ENCODE results near the gene IGFBP4. TPM values are rescaled to one million over a fixed set of nuclear protein-coding genes. Genes with fewer than 3 reads are reported as not detected.
A peak's percentile ranks its signal among the peaks of the same experiment; 100 is the strongest.

IGFBP4 gene
- total and polyA plus RNA-seq, 2 of the 4 experiments (the other 2 are of a cell fraction), result 308 to 1,187 TPM

GRCh38 chr17:40493697-40494096, 50.4 kb downstream of the IGFBP4 start:
- no peaks in the 10 kb centered on the region for H3K36me3 ChIP-seq (ENCODE audit: control insufficient read depth, insufficient read depth, low read length)
- H3K56ac ChIP-seq (ENCODE audit: extremely low read depth, insufficient read depth, low read length), result no peak overlapping the region
- BruUV-seq (replicated peaks), result no TSS peak
- H2AK9ac ChIP-seq (replicated peaks; ENCODE audit: low read depth, low read length, poor library complexity), result no peak overlapping the region
- 80% methylated on average over 2 of the region's 4 CpGs; no CpG with 5 or more reads in 1 of the 2 experiments for WGBS, 2 experiments (ENCODE audit: extremely low coverage in 2 of 2, insufficient read length in 1 of 2)
- peak overlapping the region; percentile 48; the same call in 1 of the 2 replicates for H2BK120ac ChIP-seq (ENCODE audit: low read depth, low read length)
- H3K18ac ChIP-seq (ENCODE audit: low read depth, low read length), result peak overlapping the region; percentile 45
- no peak overlapping the region for H2AFZ ChIP-seq (replicated peaks; ENCODE audit: low read length, poor library complexity)
- peak overlapping the region; percentile 31; the same call in 1 of the 2 replicates for H3K4ac ChIP-seq (ENCODE audit: low read depth, low read length)
- no peak overlapping the region for H3K4me2 ChIP-seq (ENCODE audit: low read depth, low read length)
- TF ChIP-seq SMC3 (IDR thresholded peaks at IDR 0.05; ENCODE audit: low read depth, low read length), result no peak
- TF ChIP-seq, protein P1, sequence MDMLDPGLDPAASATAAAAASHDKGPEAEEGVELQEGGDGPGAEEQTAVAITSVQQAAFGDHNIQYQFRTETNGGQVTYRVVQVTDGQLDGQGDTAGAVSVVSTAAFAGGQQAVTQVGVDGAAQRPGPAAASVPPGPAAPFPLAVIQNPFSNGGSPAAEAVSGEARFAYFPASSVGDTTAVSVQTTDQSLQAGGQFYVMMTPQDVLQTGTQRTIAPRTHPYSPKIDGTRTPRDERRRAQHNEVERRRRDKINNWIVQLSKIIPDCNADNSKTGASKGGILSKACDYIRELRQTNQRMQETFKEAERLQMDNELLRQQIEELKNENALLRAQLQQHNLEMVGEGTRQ (IDR thresholded peaks at IDR 0.05; ENCODE audit: low read depth, low read length), result no peak
- TF ChIP-seq, protein P2, sequence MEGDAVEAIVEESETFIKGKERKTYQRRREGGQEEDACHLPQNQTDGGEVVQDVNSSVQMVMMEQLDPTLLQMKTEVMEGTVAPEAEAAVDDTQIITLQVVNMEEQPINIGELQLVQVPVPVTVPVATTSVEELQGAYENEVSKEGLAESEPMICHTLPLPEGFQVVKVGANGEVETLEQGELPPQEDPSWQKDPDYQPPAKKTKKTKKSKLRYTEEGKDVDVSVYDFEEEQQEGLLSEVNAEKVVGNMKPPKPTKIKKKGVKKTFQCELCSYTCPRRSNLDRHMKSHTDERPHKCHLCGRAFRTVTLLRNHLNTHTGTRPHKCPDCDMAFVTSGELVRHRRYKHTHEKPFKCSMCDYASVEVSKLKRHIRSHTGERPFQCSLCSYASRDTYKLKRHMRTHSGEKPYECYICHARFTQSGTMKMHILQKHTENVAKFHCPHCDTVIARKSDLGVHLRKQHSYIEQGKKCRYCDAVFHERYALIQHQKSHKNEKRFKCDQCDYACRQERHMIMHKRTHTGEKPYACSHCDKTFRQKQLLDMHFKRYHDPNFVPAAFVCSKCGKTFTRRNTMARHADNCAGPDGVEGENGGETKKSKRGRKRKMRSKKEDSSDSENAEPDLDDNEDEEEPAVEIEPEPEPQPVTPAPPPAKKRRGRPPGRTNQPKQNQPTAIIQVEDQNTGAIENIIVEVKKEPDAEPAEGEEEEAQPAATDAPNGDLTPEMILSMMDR (conservative IDR thresholded peaks at IDR 0.05; ENCODE audit: low read depth, low read length), result no peak
- H2BK15ac ChIP-seq (ENCODE audit: low read depth, low read length), result peak overlapping the region; percentile 65; the same call in 1 of the 3 replicates
- H3K27ac ChIP-seq (ENCODE audit: insufficient read depth, low read length), result no peak overlapping the region
- H3K79me1 ChIP-seq (ENCODE audit: low read depth in 1 of 2, low read length in 2 of 2), result no peaks in the 10 kb centered on the region; a peak in 1 of 4 replicates
- H4K20me1 ChIP-seq (ENCODE audit: insufficient read depth, low read length), result no peaks in the 10 kb centered on the region
- peak overlapping the region; percentile 38 for H2BK5ac ChIP-seq (ENCODE audit: low read depth, low read length, poor library complexity, severe bottlenecking)
- peaks cover 22% of the 10 kb centered on the region for H3K9me1 ChIP-seq (ENCODE audit: insufficient read depth, low read length)
- H3K9ac ChIP-seq (ENCODE audit: low read depth, low read length), result no peak overlapping the region
- no peaks in the 10 kb centered on the region for H3K9me3 ChIP-seq (ENCODE audit: control insufficient read depth, insufficient read depth, low read length)
- no peak overlapping the region for H3K23ac ChIP-seq (ENCODE audit: low read depth, low read length)
- peak overlapping the region; percentile 71 for H2AK5ac ChIP-seq (ENCODE audit: low read depth, low read length)
- peak overlapping the region; percentile 9; the same call in 1 of the 2 replicates for H3K14ac ChIP-seq (replicated peaks; ENCODE audit: low read depth, low read length)
- POLR2A ChIA-PET (ENCODE audit: unreplicated experiment), result no interaction called here
- H4K5ac ChIP-seq (ENCODE audit: low read depth, low read length), result peak overlapping the region; percentile 12
- peaks cover 30% of the 10 kb centered on the region for H3K4me1 ChIP-seq (ENCODE audit: control insufficient read depth, insufficient read depth, low read length)
- CTCF ChIA-PET, result no interaction called here
- peak overlapping the region; percentile 6 for H2BK20ac ChIP-seq (ENCODE audit: low read depth, low read length)
- ATAC-seq (ENCODE audit: low read depth) (no peak), DNase-seq (no peak)
- no peaks in the 10 kb centered on the region for H3K27me3 ChIP-seq (ENCODE audit: control insufficient read depth, insufficient read depth, low read length)
- no peak overlapping the region for H3K4me3 ChIP-seq (ENCODE audit: insufficient read depth, low read depth, low read length)
- in situ Hi-C loops (cut with MboI; ENCODE audit: low sequenced_read_pairs) (no loop called here), intact Hi-C loops (cut with micrococcal nuclease) (no loop called here), dilution Hi-C loops (cut with HindIII; ENCODE audit: low sequenced_read_pairs, unreplicated experiment) (no loop called here)
- peak overlapping the region; percentile 78 for H4K91ac ChIP-seq (ENCODE audit: insufficient read depth, low read depth, low read length)
- H4K8ac ChIP-seq (ENCODE audit: low read depth in 2 of 2, low read length in 2 of 2), result peak overlapping the region in 1 of 2 experiments; percentile 52; a peak in 1 of 4 replicates
